RPMI7951 (cell line): ENCODE measurements around the gene S100A8. TPM values are rescaled to one million over a fixed set of nuclear protein-coding genes. Genes with fewer than 3 reads are reported as not detected.

Source experiments
- DNase-seq: peaks from one replicate; pipeline ENCODE4 v3.0.0-alpha.2; 2012; ENCODE audit warnings: low read depth
- total RNA-seq: library from RNA; depleted of rRNA; stranded (reverse); fragments of >200 nt; shearing (Covaris generic); gene quantifications from 2 replicates; pipeline ENCODE4 v1.2.3, GENCODE V29; 2014

The S100A8 gene
- total RNA-seq, 1 experiment from 2014 or later: 4.7 TPM

GRCh38 chr1:153392822-153393221, 1.9 kb upstream of the S100A8 start:
- DNase-seq: no peak

GRCh38 chr1:153392258-153392657, 1.4 kb upstream of the S100A8 start:
- DNase-seq: peak; percentile 9

GRCh38 chr1:153389973-153390879, 647 bp downstream of the S100A8 start:
- no peak for DNase-seq

GRCh38 chr1:153389401-153389800, 1.5 kb downstream of the S100A8 start:
- no peak for DNase-seq

- no peak for DNase-seq
Observed at GRCh38 chr1:153387785-153388184, 3.1 kb downstream of the S100A8 start.

- no peak for DNase-seq
Observed at GRCh38 chr1:153387001-153387400, 3.9 kb downstream of the S100A8 start.

GRCh38 chr1:153386500-153386901, 4.4 kb downstream of the S100A8 start:
- peak; percentile 75 for DNase-seq

GRCh38 chr1:153384958-153385580, 5.8 kb downstream of the S100A8 start:
- DNase-seq: no peak

GRCh38 chr1:153380711-153381110, 10.2 kb downstream of the S100A8 start:
- no peak for DNase-seq

GRCh38 chr1:153379591-153379990, 11.3 kb downstream of the S100A8 start:
- DNase-seq: no peak

- DNase-seq: peak; percentile 83
Observed at GRCh38 chr1:153375511-153375910, 15.4 kb downstream of the S100A8 start, which contains the start of gene S100A12. S100A12 (minus strand) TSS chr1:153375621; CDS start chr1:153374592, 1,029 bp downstream.

- DNase-seq: no peak
Observed at GRCh38 chr1:153374071-153374470, 16.8 kb downstream of the S100A8 start.

- DNase-seq: no peak
Observed at GRCh38 chr1:153372571-153372970, 18.3 kb downstream of the S100A8 start.

- no peak for DNase-seq
Observed at GRCh38 chr1:153371231-153371630, 19.6 kb downstream of the S100A8 start.

GRCh38 chr1:153370146-153370545, 20.7 kb downstream of the S100A8 start:
- no peak for DNase-seq

- no peak for DNase-seq
Observed at GRCh38 chr1:153368495-153368894, 22.4 kb downstream of the S100A8 start.

GRCh38 chr1:153367090-153367489, 23.8 kb downstream of the S100A8 start:
- no peak for DNase-seq

- DNase-seq: no peak
Observed at GRCh38 chr1:153366261-153366660, 24.6 kb downstream of the S100A8 start.

- no peak for DNase-seq
Observed at GRCh38 chr1:153365696-153366095, 25.2 kb downstream of the S100A8 start.

- DNase-seq: no peak
Observed at GRCh38 chr1:153364766-153365666, 25.9 kb downstream of the S100A8 start.

- DNase-seq: no peak
Observed at GRCh38 chr1:153364156-153364555, 26.7 kb downstream of the S100A8 start.

- DNase-seq: no peak
Observed at GRCh38 chr1:153363641-153364040, 27.2 kb downstream of the S100A8 start.
